GM11168 (cell line): ENCODE results near the gene PLEKHB2.
"Not testable (repeated sequence)": the region's sequence is repeated elsewhere in the genome, so short reads cannot be mapped to it uniquely, and the experiment has no call there.

Experiments used
- in situ Hi-C: fragments of 300-500 bp; cut with MboI; formaldehyde crosslinking; loops from one replicate; pipeline ENCODE4 v1.12.0; 2022; ENCODE audit warnings: low sequenced_read_pairs; ENCODE audit not compliant: unreplicated experiment

The PLEKHB2 gene

GRCh38 chr2:131132729-131133128 is 27.6 kb downstream of the PLEKHB2 start:
- in situ Hi-C loops, result no loop called here

- in situ Hi-C loops, result no loop called here
These were observed 35.4 kb downstream of the PLEKHB2 start for GRCh38 chr2:131140581-131140980.

GRCh38 chr2:131142849-131143248 is 37.7 kb downstream of the PLEKHB2 start:
- in situ Hi-C loops, result no loop called here

DNA sequence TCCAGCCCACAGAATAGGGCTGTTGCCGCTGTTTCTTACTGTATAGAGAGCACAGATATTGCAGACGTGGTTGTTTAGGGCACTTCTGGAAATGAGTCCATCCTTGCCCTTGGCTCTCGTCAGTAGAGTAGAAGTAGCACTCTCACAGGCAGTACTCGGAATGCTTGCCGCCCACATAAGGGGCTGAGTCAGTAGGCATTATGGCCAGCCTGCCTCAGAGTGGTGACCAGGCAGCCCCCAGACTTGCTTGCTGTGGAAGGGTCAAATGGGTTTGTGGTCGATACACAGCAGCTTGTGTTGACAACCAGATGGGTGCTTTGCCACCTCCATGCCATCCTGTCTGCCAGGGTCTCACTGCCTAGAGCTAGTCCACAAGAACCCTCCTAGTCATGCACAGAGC is 38.7 kb downstream of the PLEKHB2 start:
- in situ Hi-C loops, result no loop called here

DNA sequence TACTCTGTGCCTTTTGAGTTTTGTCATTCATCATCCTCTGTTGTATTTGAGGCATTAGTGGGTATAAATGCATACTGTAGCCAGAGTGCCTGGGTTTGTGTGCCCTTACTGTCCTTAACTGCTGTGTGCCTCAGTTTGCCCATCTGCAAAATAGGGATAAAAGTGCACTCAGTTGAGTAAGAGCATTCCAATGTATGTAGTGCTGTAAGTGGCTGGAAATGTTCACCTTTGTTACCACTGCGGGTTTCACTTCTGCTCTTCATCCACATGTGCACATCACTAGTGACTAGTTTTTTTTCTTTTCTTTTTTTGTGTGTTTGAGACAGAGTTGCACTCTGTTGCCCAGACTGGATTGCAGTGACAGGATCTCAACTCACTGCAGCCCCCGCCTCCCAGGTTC is 39.9 kb downstream of the PLEKHB2 start:
- in situ Hi-C loops, result no loop called here

DNA sequence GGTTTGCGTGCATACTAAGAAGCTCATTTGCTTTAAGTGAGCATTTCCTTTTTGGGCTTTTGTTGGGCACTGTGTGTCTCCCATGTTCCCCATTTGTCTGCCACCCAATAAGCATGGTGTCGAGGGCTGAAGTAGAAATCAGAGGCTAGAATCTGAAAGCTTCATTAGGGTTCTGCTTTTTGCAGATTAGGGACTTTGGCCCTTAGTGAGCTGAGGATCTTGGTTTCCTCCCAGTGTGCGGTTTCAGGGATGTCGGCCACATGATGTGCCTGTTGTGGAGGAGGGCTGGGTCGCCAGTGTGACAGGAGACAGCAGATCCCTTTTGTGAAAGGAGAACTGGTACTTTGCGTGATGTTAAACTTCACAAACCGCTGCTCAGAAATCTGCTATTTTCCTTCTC is 41.1 kb downstream of the PLEKHB2 start:
- in situ Hi-C loops, result no loop called here

DNA sequence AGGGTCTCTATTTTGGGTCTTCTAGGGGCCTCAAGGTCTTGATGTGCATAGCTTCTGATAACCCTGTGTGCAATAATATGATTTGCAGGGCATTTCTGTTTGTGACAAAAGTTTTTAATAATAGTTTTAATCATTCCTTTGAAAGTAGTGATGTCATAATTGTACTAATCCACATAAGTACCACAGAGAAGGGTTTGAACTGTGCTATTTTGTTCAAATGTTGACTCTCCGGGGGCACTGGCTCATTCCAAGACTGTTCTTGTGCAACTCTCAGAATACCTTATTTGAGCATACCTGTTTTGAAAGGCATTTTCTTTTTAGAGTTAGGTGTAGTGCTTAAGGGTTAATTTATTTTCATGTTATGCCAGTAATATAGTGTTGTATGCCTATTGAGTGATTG is 41.6 kb downstream of the PLEKHB2 start:
- in situ Hi-C loops, result no loop called here

GRCh38 chr2:131148426-131148825 is 43.3 kb downstream of the PLEKHB2 start:
- in situ Hi-C loops, result no loop called here

DNA sequence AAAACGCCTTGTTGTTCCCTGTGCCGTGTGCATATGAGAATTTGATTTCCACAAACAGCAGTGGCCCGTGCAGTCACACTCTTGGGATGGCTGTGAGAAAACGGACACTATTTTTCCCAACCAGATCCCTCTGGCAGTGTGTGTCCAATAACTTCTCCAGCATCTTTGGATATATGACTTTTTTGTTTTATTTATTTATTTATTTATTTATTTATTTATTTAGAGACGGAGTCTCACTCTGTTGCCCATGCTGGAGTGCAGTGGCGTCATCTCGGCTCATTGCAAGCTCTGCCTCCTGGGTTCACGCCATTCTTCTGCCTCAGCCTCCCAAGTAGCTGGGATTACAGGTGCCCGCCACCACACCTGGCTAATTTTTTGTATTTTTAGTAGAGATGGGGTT is 45.0 kb downstream of the PLEKHB2 start:
- in situ Hi-C loops, result not testable (repeated sequence)

- in situ Hi-C loops, result no loop called here
These were observed 46.3 kb downstream of the PLEKHB2 start for GRCh38 chr2:131151398-131151797.

GRCh38 chr2:131152074-131152473 is 46.9 kb downstream of the PLEKHB2 start:
- in situ Hi-C loops, result no loop called here

GRCh38 chr2:131153529-131153928 is 48.4 kb downstream of the PLEKHB2 start:
- in situ Hi-C loops, result no loop called here

GRCh38 chr2:131154071-131154531 is 49.0 kb downstream of the PLEKHB2 start:
- in situ Hi-C loops, result no loop called here

- in situ Hi-C loops, result no loop called here
These were observed 49.5 kb downstream of the PLEKHB2 start for GRCh38 chr2:131154647-131155046.

DNA sequence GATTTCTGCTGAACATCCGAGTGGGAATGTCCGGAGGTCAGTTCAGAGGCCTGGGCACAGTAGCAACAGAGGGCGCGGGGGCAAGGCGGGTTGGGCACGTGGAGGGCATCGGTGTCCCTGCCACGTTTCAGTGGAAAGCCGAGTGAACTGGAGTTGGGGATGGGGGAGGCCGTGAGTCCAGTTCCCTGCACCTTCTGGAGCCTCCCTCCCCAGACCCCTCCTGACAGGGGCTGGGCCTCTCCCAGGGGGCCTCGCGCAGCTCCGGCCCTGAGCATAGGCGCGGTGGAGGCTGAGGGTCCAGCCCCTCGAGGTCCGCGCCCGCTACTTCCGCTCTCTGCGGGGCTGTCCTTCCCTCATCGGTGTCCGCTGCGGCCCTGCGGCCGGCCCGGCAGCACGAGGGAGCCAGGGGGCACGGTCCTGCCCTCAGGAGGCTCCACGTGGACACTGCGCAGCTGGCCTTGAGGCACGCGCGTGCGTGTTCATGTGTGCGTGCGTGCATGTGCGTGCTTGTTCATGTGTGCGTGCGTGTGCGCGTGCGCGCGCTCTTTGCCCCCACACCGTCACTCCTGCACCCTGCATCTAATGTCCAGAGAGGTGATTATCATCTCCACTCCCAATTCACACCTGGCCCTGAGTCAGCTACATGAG is 50.2 kb downstream of the PLEKHB2 start:
- in situ Hi-C loops, result no loop called here

DNA sequence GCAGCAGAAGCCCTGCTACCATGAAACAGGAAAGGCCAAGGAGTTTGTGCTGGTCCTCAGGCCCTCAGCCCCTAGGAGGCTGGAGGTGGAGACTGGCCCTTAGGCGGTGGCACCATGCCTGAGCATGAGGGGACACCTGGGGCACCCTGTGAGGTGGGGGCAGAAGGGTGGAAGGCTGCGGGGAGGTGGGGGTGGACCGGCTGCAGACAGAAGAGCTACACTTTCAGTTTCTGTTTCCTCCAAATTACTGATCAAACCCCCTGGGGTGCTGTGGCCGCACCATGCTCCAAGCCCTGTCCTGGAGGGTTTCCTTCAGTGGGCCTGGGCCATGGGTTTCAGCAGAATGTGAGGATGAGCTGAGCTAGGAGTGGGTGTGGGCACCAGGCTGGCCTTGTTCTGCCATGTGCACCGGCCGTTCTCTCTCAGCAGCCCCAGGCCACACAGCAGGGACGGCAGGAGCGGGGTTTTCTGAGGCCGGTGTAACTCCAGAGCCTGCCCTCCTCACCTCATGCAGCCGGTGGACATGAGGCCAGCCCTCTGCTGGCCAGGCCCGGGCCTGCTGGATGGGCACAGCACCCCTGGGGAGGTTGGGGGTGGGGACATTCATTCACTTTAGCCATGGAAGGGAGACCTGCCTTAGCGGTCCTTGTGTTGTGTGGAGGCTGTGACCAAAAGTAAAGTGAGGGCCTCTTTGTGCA is 51.5 kb downstream of the PLEKHB2 start:
- in situ Hi-C loops, result no loop called here

- in situ Hi-C loops, result not testable (repeated sequence)
These were observed 60.4 kb downstream of the PLEKHB2 start for GRCh38 chr2:131165562-131165961.

GRCh38 chr2:131168538-131168937 is 63.4 kb downstream of the PLEKHB2 start:
- in situ Hi-C loops, result no loop called here

GRCh38 chr2:131178050-131178449 is 72.9 kb downstream of the PLEKHB2 start:
- in situ Hi-C loops, result not testable (repeated sequence)

GRCh38 chr2:131178721-131179418 is 73.7 kb downstream of the PLEKHB2 start:
- in situ Hi-C loops, result not testable (repeated sequence)

GRCh38 chr2:131181451-131181850 is 76.3 kb downstream of the PLEKHB2 start:
- in situ Hi-C loops, result not testable (repeated sequence)
